Muscle of arm (tissue), 12 donors: ENCODE data around the gene SNRNP27. TPM values are rescaled to one million over a fixed set of nuclear protein-coding genes. Genes with fewer than 3 reads are reported as not detected.
"Not testable (repeated sequence)": the region's sequence is repeated elsewhere in the genome, so short reads cannot be mapped to it uniquely, and the experiment has no call there.

Source experiments
- DNase-seq: peaks from one replicate; pipeline ENCODE4 v3.0.0-alpha.2; 2013
- polyA plus RNA-seq, 12 donors: library from polyadenylated mRNA; unstranded; fragments of 120-200 nt; gene quantifications; one replicate each; pipeline ENCODE4 v1.2.1, GENCODE V29; 2013; ENCODE audit not compliant: insufficient read length in 12 of 12

SNRNP27 gene
- polyA plus RNA-seq, 12 donors: 63.4 to 118 (median 71.4) TPM; not detected in 1

GRCh38 chr2:69944756-69945155 lies 51.0 kb downstream of the SNRNP27 start:
- no peak for DNase-seq

GRCh38 chr2:69945441-69945840 lies 51.7 kb downstream of the SNRNP27 start:
- DNase-seq: no peak

- no peak for DNase-seq
Measured at GRCh38 chr2:69945941-69946340, 52.2 kb downstream of the SNRNP27 start.

- DNase-seq: no peak
Measured at GRCh38 chr2:69946351-69947324, 52.9 kb downstream of the SNRNP27 start.

GRCh38 chr2:69947325-69947931 lies 53.7 kb downstream of the SNRNP27 start:
- no peak for DNase-seq

GRCh38 chr2:69948032-69948962 lies 54.5 kb downstream of the SNRNP27 start:
- no peak for DNase-seq

GRCh38 chr2:69948963-69949645 lies 55.3 kb downstream of the SNRNP27 start:
- DNase-seq: no peak

- no peak for DNase-seq
Measured at GRCh38 chr2:69950241-69950640, 56.5 kb downstream of the SNRNP27 start.

- not testable (repeated sequence) for DNase-seq
Measured at GRCh38 chr2:69950671-69951070, 56.9 kb downstream of the SNRNP27 start.

GRCh38 chr2:69952336-69953115 lies 58.8 kb downstream of the SNRNP27 start:
- no peak for DNase-seq

- DNase-seq: no peak
Measured at GRCh38 chr2:69954084-69954483, 60.3 kb downstream of the SNRNP27 start.

Other genes with a start within 250 kb of the SNRNP27 start
- gene ANXA4, start 151.8 kb upstream of the SNRNP27 start, polyA plus RNA-seq: 10 to 100 TPM in 11 of 12 donors, not detected in 1; 24.0 to 68.2 (median 29.4) TPM
- 10 to 100 TPM in 9 of 12 donors, 1 to 10 TPM in 2, not detected in 1; 9.5 to 19.4 (median 11.4) TPM for gene GMCL1, start 64.3 kb upstream of the SNRNP27 start, polyA plus RNA-seq
- gene MXD1, start 21.2 kb downstream of the SNRNP27 start, polyA plus RNA-seq: 1 to 10 TPM in 11 of 12 donors, not detected in 1; 3.9 to 9.6 (median 6.1) TPM
- 1 to 10 TPM in 10 of 12 donors, not detected in 2; 1.6 to 4.6 (median 2.8) TPM for gene ASPRV1, start 67.7 kb downstream of the SNRNP27 start, polyA plus RNA-seq
- gene PCBP1, start 193.5 kb downstream of the SNRNP27 start, polyA plus RNA-seq: 100 to 1,000 TPM in 11 of 12 donors, not detected in 1; 201 to 310 (median 264) TPM